ENCODE measurements around the gene RAET1G. TPM values are rescaled to one million over a fixed set of nuclear protein-coding genes. Genes with fewer than 3 reads are reported as not detected.
A peak's percentile ranks its signal among the peaks of the same experiment; 100 is the strongest.
"Not testable (repeated sequence)": the region's sequence is repeated elsewhere in the genome, so short reads cannot be mapped to it uniquely, and the experiment has no call there.

The RAET1G gene
- polyA plus RNA-seq, 3 donors: 1.2 to 1.7 (median 1.6) TPM

DNA sequence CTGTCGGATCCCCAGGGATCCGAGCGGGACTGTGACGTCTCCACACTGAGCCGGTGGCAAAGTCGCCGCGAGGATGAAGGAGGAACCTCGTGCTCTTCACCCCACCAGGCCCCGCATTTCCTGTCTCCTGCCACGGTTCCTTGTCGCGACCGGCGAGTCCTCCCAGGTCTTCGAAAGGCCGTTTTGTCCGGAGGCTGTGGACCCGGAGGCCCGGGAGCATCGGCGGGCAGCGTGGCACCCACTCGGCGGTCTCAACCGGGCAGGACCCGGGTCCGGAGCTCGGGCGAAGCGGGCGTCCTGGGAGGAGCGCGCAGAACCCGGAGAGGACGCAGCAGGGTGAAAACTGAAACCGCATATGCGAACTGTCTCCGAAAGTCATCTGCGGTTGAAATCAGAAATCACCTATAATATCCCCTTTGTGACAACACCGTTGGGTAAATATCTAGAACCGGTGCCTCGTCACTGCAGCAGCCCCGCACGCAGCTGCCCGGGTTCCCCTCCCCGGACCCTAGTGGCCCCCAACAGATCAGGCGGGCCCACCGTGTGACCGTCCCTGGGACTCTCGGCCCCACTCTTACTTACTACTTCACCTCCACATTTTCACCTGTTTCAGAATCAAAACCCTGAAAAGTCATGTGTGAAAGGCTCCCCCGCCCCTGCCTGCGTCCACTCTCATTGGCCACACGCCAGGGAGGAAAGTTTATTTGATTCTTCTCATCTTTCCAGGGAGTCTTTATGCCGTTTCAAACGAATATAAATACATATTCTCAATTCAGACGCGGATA lies 15.8 kb upstream of the RAET1G start:
- DNase-seq (ENCODE audit: extremely low read depth in 1 of 11, low read depth in 9 of 11, low spot score in 4 of 11): no peak

DNA sequence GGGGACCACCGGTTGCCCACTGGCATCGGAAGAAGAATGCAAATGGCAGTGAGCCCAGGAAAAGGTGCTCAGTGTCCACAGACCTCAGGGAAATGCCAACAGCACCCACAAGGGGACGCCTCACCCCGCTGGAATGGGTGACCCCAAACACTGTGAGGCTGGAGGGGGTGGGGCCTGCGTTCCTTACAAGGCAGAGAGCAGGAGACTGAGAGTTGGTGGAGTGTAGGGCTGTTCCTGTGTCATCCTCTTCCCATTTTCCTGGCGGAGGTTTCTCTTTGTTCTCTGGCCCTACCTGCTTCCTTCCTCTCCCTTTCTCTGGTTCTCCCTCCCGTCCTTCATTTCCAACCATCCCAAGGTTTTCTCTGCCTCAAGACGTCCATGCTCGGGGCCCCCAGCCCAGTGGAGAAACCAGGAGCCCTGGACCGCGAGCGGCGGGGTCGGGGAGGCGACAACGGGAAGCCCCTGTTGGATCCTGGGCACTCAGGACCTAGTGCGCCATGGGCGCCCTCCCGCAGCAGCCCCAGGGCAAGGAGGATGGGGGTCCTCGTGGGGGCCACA lies 15.2 kb upstream of the RAET1G start:
- DNase-seq (ENCODE audit: extremely low read depth in 1 of 11, low read depth in 9 of 11, low spot score in 4 of 11): not testable (repeated sequence)

DNA sequence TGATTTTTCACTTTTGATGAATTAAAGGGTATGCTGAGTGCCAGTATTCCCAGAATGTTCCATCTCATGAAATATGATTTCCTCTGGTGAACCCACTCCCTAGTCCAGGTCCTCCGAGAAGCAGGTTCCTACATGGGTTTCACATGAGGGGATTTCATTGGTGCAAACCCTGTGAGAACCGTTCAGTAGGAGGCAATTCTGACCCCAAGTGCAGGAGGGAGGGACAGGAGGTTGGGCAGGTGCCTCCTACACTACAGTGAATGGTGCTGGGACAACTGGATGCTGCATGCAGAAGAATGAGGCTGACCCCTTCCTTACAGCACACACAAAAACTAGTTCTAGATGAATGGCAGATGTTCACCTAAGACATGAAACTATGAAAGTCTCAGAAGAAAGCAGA lies 13.8 kb upstream of the RAET1G start:
- no peak for DNase-seq (ENCODE audit: extremely low read depth in 1 of 11, low read depth in 9 of 11, low spot score in 4 of 11)

DNA sequence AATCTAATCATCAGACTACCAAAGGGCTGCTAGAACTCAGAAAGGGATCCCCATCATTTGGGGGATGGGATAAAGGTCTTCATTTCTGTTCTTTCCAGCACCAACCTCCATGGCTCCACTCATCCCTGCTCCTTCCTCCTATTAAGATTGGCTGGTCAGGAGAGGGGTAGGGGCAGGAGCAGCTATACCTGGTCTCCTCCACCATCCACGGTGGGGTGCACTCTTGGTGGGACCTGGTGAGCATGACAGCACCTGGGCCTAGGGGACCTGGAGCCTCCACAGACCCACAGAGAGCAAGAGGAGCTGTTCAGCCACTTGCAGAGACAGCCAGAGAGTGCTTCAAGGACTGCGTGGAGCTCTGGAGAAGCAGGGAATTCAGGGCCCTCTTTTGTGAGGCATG lies 12.7 kb upstream of the RAET1G start:
- DNase-seq (ENCODE audit: extremely low read depth in 1 of 11, low read depth in 9 of 11, low spot score in 4 of 11): no peak

DNA sequence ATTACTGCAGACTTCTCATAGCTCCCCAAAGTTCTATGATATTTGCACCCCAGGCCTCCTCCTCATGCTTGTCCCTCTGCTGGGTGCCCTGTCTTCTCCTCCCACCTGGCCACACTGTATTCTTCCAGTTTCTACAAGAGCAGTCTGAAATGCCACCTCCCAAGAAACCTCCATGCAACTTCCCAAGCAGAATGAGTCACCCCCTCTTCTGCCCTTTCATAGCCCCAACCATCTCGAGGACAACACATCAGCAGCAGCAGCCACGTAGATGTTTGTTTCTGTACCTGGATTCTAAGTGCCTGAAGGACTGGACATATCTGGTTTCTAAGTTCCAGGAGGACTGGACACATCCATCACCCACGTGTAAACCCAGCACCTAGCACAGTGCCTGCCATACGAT lies 12.3 kb upstream of the RAET1G start:
- DNase-seq (ENCODE audit: extremely low read depth in 1 of 11, low read depth in 9 of 11, low spot score in 4 of 11): no peak

DNA sequence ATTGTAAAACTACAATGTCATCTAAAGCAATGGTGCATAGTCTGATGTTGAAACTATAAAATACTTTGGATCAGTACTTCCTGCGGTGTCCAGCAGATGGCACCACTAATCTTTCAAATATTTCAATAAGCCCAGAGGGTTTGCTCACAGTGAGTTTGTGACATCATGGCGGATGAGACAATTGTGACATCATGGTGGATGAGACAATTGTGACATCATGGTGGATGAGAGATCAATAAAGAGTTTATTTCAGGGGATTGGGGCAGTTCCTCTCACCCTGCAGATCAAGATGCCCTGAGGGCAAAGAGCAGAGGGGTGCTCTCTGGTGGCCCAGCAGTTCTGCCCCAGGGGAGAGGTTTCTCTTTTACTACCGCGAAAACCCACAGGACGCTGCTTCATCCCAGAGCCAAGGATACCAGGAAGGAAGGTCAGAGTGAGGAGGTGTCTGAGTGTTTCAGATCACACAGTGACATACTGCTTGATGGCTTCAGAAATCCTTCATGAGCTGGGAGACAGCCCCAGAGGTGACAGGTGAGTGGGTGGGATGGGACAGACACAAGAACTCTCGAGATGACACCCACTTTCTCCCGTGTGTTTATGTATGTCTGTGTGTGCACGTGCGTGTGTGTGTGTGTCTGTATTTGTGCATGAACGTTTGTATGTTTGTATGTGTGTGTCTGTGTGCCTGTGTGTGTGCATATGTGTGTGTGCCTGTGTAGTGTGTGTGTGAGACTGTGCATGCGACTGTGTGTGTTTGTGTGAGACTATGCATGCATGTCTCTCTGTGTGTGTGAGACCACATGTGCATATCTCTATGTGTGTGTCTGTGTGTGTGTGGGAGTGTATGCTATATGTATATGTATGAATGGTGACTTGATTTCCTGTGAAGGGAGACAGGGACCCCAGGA lies 11.6 kb upstream of the RAET1G start:
- peak in 2 of 11 donors; percentile 56 to 67 for DNase-seq (ENCODE audit: extremely low read depth in 1 of 11, low read depth in 9 of 11, low spot score in 4 of 11)

DNA sequence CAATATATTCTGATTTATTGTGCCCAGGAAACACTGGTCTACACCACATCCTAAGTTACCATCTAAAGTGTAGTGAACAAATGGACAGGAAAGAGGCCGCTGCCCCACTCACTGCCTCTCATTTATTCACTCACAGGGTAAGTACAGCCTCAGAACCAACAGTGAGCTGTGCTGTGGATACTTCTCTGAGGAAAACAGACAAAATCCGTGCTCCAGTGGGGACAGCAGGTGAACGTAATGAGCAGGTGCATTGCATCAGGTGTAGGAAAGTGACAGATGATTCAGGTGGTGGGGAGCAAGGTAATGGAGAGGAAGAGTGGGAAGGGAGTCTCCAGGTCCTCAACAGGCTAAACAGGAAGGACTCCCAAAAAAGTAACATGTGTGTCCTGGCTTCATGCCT lies 10.5 kb upstream of the RAET1G start:
- no peak for DNase-seq (ENCODE audit: extremely low read depth in 1 of 11, low read depth in 9 of 11, low spot score in 4 of 11)

DNA sequence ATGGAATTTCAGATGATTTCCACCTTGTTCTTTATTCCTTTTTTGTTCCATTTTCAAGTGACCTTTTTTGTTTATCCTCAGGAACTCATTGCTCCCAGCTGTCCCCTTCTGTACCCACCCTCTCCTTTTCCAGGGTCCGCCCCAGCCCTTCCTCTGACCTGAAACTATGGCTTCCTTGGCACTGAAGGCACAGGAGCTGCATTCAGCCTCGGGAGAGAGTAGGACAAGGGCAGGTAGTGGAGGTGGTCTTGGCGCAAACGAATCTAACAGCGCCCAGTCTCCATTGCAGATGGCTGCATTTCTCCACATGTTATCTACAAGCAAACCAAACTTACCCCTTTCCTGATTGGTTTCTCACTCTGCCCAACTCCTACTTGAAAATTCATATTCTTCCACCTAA lies 10.1 kb upstream of the RAET1G start:
- DNase-seq (ENCODE audit: extremely low read depth in 1 of 11, low read depth in 9 of 11, low spot score in 4 of 11): no peak

DNA sequence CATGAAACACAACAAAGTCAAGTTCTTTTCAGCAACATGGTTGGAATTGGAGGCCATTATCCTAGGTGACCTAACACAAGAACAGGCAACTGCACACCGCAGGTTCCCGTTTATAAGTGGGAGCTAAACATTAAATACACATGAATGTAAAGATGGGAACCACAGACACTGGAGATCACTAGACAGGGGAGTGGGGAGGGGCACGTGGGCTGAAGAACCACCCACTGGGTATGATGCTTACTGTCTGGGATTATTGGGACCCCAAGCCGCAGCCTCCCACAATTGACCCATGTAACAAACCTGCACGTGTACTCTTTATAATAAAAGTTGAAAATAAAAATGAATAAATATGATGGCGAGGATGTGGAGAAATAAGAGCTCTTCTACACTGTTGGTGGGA lies 8.6 kb upstream of the RAET1G start:
- DNase-seq (ENCODE audit: extremely low read depth in 1 of 11, low read depth in 9 of 11, low spot score in 4 of 11): no peak

DNA sequence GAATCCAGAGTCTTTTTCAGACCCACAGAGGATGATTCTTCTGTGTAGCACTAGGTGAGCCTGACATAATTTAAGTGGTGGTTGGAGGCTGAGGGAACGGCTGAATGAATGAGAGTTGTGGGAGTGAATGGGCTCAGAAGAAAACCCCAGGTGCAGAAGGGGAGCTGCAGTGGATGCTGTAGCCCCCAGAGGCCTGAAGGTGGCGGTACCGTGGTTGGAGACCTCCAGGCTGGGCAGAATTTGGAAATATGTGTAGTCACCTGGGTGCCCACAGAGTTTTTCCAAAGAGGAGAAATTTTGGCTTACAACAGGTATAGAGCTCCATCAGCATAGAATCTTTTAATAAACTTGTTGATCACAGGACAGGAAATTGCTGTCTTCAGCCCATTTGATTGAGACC lies 6.5 kb upstream of the RAET1G start:
- DNase-seq (ENCODE audit: extremely low read depth in 1 of 11, low read depth in 9 of 11, low spot score in 4 of 11): no peak

DNA sequence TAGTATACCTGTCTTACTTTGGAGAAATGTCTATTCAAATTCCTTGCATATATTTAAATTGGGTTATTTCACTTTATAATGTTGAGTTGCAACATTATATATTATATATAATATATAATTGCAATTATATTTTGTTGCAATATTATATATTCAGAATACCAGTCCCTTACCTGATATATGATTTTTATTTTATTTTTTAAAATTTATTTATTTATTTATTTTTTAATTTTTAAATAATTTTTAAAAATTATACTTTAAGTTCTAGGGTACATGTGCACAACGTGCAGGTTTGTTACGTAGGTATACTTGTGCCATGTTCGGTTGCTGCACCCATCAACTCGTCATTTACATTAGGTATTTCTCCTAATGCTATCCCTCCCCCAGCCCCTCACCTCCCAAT lies 4.1 kb upstream of the RAET1G start:
- not testable (repeated sequence) for DNase-seq (ENCODE audit: extremely low read depth in 1 of 11, low read depth in 9 of 11, low spot score in 4 of 11)

DNA sequence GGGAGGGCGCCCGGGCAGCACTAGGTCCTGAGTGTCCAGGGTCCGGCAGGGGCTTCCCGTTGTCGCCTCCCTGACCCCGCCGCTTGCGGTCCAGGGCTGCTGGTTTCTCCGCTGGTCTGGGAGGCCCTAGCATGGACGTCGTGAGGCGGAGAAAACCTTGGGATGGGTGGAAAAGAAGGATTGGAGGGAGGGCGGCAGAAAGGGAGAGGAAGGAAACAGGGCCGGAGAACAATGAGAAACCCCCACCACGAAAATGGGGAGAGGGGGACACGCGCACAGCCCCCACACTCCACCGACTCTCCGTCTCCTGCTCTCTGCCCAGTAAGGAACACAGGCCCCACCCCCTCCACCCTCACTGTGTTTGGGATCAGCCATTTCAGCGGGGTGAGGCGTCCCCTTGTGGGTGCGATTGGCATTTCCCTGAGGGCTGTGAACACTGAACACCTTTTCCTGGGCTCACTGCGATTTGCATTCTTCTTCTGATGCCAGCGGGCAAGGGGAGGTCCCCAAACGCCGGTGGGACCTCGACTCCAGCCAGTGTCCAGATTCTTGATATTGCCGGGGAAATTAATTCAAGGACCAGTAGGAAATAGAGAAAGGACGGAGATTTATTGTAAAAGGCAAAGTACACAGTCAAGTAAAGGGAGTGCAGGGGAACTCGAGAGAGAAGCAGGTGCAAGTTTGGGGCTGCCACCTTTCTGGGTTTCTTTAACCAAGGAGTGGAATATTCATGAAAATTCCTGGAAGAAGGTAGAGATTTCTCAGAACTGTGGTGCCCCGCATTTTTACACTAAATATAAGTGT lies 3.3 kb upstream of the RAET1G start:
- peak in 9 of 11 donors; percentile 52 to 77 (median 72) for DNase-seq (ENCODE audit: extremely low read depth in 1 of 11, low read depth in 9 of 11, low spot score in 4 of 11)

DNA sequence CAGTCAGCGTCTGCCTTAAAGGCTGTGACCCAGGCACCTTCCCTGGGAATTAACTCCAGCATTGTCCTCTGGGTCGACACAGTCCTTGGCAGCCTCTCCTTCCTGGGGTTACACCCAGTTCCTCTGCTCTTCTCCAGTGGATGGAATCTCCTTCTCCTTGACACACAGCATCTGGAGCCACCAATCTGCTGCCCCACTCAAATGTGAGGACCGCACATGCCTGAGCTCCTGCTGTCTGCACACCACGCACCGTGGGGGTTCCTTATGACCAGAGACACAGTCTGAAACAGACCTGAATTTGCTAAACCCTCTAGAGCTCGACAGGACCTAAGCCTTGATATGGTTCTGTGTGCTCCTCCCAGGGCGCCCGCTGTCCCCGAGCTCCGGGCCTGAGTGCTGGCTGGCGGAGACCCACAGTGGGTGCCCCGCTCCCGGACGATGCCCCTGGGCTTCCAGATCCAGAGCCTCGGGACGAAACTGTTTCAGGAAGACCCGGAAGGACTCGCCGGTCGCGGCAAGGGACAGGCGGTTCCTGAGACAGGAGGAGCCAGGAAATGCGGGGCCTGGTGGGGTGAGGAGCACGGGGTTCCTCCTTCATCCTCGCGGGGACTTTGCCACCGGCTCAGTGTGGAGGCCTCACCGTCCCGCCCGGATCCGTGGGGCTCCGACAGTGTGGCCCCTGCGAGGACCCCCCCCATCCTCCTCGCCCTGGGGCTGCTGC lies 2.5 kb upstream of the RAET1G start:
- peak in 1 of 11 donors; percentile 18 for DNase-seq (ENCODE audit: extremely low read depth in 1 of 11, low read depth in 9 of 11, low spot score in 4 of 11)

DNA sequence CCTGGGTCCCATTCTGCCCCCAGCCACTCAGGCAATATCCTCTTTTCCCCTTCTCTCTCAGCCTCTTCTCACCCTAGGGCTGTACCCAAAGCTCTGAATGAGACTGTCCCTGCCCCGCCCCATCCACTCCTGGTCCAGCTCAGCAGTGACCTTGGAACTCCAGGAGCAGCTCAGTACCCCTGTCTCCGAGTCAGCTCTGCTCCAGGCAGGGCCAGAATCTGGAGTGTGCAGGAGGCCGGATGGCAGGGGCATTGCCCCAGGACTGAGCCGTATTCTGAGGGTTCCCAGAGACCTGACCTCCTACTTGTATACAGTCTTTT lies 2.0 kb upstream of the RAET1G start:
- no peak for DNase-seq (ENCODE audit: extremely low read depth in 1 of 11, low read depth in 9 of 11, low spot score in 4 of 11)

DNA sequence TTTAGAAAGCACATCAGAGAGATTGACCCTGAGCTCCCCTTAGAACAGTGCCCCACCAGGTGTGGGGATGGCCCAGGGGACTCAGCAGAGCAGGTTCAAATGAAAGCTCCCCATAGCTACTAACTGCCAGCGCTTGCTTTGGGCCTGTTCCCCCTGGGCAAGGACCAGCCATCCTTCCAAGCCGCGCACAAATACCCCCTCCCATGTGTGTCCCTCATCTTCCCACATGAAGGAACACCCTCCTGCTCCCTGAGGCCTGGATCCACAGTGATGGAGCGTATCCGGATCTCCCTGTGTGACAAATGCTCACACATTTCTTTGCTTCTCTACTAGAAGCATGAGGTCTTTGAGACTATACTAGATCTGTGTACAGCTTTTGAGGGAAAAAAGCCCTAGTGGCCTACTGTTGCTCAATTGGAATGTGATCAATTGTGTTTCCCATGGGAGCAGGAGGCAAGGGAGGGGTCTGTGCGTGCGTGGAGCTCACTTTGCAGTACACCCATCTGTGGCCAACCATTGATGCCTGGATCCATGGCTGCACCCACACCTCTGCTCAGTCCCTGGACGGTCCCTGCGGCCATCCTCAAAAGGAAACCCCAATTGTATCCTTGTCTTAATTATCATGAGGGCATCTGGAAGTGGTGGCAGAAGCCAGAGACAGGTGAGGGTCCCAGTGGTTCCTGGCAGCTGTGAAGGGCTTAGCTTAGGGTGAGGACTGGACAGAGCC lies 1.4 kb upstream of the RAET1G start:
- no peak for DNase-seq (ENCODE audit: extremely low read depth in 1 of 11, low read depth in 9 of 11, low spot score in 4 of 11)

DNA sequence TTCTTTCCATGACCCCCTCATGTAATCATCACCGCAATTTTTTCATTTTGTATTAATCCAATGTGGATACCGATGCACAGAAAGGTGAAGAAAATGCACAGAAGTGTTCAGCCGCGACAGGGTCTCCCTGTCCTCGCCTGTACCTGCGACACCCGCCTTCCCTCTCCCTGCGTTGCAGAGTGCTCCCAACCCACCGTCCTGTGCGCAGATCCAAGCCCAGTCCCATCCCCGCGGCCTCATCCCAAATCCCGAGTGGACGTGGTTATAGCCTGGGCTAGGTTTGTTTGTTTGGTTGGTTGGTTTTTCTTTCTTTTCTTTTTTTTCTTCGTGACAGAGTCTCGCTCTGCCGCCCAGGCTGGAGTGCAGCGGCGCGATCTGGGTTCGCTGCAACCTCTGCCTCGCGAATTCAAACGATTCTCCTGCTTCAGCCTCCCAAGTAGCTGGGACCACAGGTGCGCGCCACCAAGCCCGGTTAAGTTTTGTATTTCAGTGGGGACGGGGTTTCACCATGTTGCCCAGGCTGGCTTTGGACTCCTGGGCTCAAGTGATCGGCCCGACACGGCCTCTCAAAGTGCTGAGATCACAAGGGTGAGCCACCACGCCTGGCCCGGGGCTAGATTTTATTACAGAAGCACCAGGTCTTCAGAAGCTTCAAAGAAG lies 536 bp upstream of the RAET1G start:
- no peak for DNase-seq (ENCODE audit: extremely low read depth in 1 of 11, low read depth in 9 of 11, low spot score in 4 of 11)

DNA sequence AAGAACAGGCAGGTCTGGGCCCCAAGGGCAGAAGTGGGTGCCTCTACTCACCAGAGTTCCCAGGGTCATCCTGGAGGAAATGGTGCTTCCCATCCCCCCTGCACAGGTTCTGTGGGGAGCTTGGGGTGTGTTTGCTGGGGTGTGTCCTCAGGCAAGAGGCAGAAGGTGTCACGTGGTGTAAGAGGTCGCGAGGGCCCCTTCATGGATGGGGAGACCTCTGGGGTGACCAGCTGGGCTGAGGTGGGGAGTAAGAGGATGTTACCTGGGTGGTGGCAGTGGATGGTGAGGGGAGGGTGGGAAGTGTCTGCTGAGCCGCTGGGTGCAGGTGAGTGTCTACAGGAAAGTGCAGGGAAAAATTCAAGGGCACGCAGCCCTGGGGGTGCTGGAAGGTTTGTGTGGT lies 830 bp downstream of the RAET1G start:
- DNase-seq (ENCODE audit: extremely low read depth in 1 of 11, low read depth in 9 of 11, low spot score in 4 of 11): not testable (repeated sequence)

DNA sequence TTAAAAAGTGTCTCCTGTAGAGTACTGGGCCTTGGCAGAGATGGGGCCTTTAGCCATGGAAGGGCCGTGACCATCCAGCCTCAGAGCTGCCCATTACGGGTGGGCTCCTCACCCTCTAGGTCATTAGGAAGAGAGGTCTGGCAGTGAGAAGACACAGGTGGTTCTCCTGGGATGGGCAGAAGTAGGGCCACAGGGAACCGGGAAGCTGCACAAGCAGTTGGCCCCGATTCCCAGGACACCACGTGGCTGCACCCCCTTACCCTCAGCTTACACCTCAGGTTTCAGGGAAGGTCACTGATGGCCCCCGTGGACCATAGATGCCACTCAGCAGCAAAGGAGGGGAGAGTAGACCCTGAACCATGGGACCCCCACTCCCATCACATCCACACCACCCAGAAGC lies 1.6 kb downstream of the RAET1G start:
- no peak for DNase-seq (ENCODE audit: extremely low read depth in 1 of 11, low read depth in 9 of 11, low spot score in 4 of 11)

Measured in renal cortex interstitium (tissue), 11 donors.